Body of pancreas (tissue), 4 donors: ENCODE measurements around the gene TMEM156. TPM values are rescaled to one million over a fixed set of nuclear protein-coding genes. Genes with fewer than 3 reads are reported as not detected.
"Not testable (repeated sequence)": the region's sequence is repeated elsewhere in the genome, so short reads cannot be mapped to it uniquely, and the experiment has no call there.

Experiments used
- ATAC-seq: fragments of 150-250 bp; one replicate; pipeline ENCODE4 v1.9.1; 2016
- DNase-seq, 4 donors: peaks; one replicate each; pipeline ENCODE4 v3.0.0-alpha.2; 2019
- H3K27ac ChIP-seq, 4 donors: fragments of 200-600 bp; sonication (generic); 1 replicate in 3 of 4; 2 replicates in 1 of 4; pipeline versions ENCODE4 v1.5.1 to v1.6.1; 2016 to 2019; ENCODE audit warnings: mild to moderate bottlenecking in 1 of 4, mixed read lengths in 1 of 4, moderate library complexity in 1 of 4
- H3K27me3 ChIP-seq, 2 donors: fragments of 200-600 bp; sonication (generic); one replicate each; pipeline ENCODE4 v1.6.0; 2016; ENCODE audit warnings: mild to moderate bottlenecking in 1 of 2
- H3K36me3 ChIP-seq, 2 donors: fragments of 200-600 bp; sonication (generic); replicated peaks in 1 of 2; 2 replicates each; pipeline ENCODE4 v1.5.1; 2016; ENCODE audit warnings: low read depth in 2 of 2; ENCODE audit not compliant: insufficient read depth in 1 of 2
- H3K4me1 ChIP-seq: fragments of 200-600 bp; sonication (generic); one replicate; pipeline ENCODE4 v1.6.0; 2016
- H3K4me3 ChIP-seq, 2 donors: fragments of 200-600 bp; sonication (generic); 1 replicate in 1 of 2; 2 replicates in 1 of 2; pipeline ENCODE4 v1.5.1; 2016 to 2019
- H3K9me3 ChIP-seq, 3 donors: fragments of 200-600 bp; sonication (generic); 1 replicate in 2 of 3; 2 replicates in 1 of 3; pipeline ENCODE4 v1.5.1; 2016
- POLR2A ChIP-seq, 3 donors: fragments of 450-650 bp; IDR thresholded peaks; one replicate each; pipeline ENCODE4 v1.6.1; 2016; ENCODE audit warnings: antibody characterized with exemption in 3 of 3, mild to moderate bottlenecking in 2 of 3
- WGBS, 2 donors: methylation state at CpG; one replicate each; pipeline ENCODE4 v1.1.5; 2017; 5-methylcytosine and 5-hydroxymethylcytosine counted together
- intact Hi-C: fragments of 100-400 bp; cut with DNase I; formaldehyde crosslinking; loops from one replicate; pipeline ENCODE4 v1.15.1; 2023
- total RNA-seq, 2 donors: library from RNA; depleted of rRNA; stranded (reverse); fragments of >200 nt; gene quantifications; one replicate each; pipeline ENCODE4 v1.1.0, GENCODE V29; 2016
- TF ChIP-seq, protein P1 (sequence below), 7 experiments: fragments of 450-650 bp in 4 of 7; fragments of 200-600 bp in 3 of 7; sonication (generic) in 3 of 7; IDR thresholded peaks; one replicate each; pipeline ENCODE4 v1.5.1; 2016 to 2019; ENCODE audit warnings: antibody characterized with exemption in 7 of 7

The TMEM156 gene
- total RNA-seq, 2 donors from 2014 or later: 2.9 TPM; not detected in 1

DNA sequence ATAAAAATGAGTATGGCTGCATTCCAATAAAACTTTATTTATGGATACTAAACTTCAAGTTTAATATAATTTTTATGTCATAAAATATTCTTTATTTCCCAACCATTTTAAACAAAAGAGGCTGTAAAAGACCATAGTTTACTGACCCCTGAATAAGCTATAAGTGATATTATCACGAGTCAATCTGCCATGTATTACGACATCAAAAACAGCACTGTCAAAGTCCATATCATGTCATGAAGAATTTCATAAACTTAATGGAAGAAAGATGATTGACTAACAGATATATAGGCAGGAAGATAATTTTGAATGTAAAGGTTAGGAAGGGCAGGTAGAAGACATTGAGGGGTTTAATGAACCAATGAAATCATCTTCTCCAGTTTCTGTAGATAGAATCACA, 18.2 kb downstream of the TMEM156 start:
- TF ChIP-seq POLR2A (IDR thresholded peaks at IDR 0.05): no peak
- TF ChIP-seq, protein P1, sequence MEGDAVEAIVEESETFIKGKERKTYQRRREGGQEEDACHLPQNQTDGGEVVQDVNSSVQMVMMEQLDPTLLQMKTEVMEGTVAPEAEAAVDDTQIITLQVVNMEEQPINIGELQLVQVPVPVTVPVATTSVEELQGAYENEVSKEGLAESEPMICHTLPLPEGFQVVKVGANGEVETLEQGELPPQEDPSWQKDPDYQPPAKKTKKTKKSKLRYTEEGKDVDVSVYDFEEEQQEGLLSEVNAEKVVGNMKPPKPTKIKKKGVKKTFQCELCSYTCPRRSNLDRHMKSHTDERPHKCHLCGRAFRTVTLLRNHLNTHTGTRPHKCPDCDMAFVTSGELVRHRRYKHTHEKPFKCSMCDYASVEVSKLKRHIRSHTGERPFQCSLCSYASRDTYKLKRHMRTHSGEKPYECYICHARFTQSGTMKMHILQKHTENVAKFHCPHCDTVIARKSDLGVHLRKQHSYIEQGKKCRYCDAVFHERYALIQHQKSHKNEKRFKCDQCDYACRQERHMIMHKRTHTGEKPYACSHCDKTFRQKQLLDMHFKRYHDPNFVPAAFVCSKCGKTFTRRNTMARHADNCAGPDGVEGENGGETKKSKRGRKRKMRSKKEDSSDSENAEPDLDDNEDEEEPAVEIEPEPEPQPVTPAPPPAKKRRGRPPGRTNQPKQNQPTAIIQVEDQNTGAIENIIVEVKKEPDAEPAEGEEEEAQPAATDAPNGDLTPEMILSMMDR (IDR thresholded peaks at IDR 0.05): no peak
- intact Hi-C loops: no loop called here
- Histone ChIP-seq H3K9me3 (no peaks in the 10 kb centered on the region), H3K27ac (no peak overlapping the region), H3K4me3 (no peak overlapping the region), H3K36me3 (no peaks in the 10 kb centered on the region), H3K4me1 (no peaks in the 10 kb centered on the region), H3K27me3 (no peaks in the 10 kb centered on the region)
- ATAC-seq: no peak
- WGBS, 2 donors: 76 to 80% methylated on average over 2 of the region's 2 CpGs
- no peak for DNase-seq

DNA sequence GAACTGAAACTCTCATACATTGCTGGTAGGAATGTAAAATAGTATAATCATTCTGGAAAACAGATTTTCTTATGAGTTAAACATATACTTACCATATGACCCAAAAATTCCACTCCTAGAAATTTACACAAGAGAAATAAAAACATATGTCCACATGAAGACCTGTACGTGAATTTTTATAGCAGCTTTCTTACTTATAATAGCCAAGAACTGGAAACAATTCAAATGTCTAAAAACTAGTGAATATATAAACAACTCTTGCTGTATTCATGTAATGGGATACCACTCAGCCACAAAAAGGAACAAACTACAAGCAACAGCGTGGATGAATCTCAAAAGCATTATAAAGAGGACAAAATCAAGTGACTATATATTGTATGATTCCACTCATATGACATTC, 27.5 kb downstream of the TMEM156 start:
- H3K36me3 ChIP-seq: no peaks in the 10 kb centered on the region
- intact Hi-C loops: no loop called here
- H3K4me1 ChIP-seq: no peaks in the 10 kb centered on the region
- DNase-seq: no peak
- H3K27ac ChIP-seq: no peak overlapping the region
- H3K9me3 ChIP-seq: no peaks in the 10 kb centered on the region
- H3K27me3 ChIP-seq: no peaks in the 10 kb centered on the region
- TF ChIP-seq POLR2A (IDR thresholded peaks at IDR 0.05): no peak
- TF ChIP-seq, protein P1 (IDR thresholded peaks at IDR 0.05): no peak
- 72 to 78% methylated on average over 2 of the region's 2 CpGs for WGBS, 2 donors
- H3K4me3 ChIP-seq: no peak overlapping the region
- no peak for ATAC-seq

DNA sequence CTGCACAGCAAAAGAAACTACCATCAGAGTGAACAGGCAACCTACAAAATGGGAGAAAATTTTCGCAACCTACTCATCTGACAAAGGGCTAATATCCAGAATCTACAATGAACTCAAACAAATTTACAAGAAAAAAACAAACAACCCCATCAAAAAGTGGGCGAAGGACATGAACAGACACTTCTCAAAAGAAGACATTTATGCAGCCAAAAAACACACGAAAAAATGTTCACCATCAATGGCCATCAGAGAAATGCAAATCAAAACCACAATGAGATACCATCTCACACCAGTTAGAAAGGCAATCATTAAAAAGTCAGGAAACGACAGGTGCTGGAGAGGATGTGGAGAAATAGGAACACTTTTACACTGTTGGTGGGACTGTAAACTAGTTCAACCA, 30.2 kb downstream of the TMEM156 start:
- H3K27ac ChIP-seq, H3K27me3 ChIP-seq, ATAC-seq, H3K9me3 ChIP-seq, H3K4me3 ChIP-seq, DNase-seq, H3K36me3 ChIP-seq, intact Hi-C loops, H3K4me1 ChIP-seq: not testable (repeated sequence)
- WGBS, 2 donors: 63 to 83% methylated on average over 2 of the region's 4 CpGs

- Histone ChIP-seq H3K27ac (no peak overlapping the region), H3K36me3 (no peaks in the 10 kb centered on the region), H3K27me3 (no peaks in the 10 kb centered on the region), H3K9me3 (no peaks in the 10 kb centered on the region), H3K4me3 (no peak overlapping the region), H3K4me1 (no peaks in the 10 kb centered on the region)
- WGBS, 2 donors: 93 to 100% methylated on average over 2 of the region's 2 CpGs
- ATAC-seq (no peak), DNase-seq (no peak)
- TF ChIP-seq, protein P1 (IDR thresholded peaks at IDR 0.05): no peak
- no peak for TF ChIP-seq POLR2A (IDR thresholded peaks at IDR 0.05)
- intact Hi-C loops: no loop called here
Measured at GRCh38 chr4:38995660-38996005, 36.6 kb downstream of the TMEM156 start.

DNA sequence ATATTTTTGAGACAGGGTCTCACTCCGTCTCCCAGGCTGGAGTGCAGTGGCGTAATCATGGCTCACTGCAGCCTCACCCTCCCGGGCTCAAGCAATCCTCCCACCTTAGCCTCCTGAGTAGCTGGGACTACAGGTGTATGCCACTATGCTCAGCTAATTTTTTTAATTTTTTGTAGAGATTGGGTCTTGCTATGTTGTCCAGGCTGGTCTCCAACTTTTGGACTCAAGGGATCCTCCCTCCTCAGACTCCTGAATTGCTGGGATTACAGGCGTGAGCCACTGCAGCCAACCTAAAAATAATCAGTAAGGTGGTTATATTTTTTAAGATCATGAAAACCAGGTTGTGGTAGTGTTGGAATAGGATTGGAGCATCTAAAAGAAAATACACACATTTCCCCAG, 38.1 kb downstream of the TMEM156 start:
- H3K27ac ChIP-seq: no peak overlapping the region
- ATAC-seq (no peak), DNase-seq (no peak)
- intact Hi-C loops: no loop called here
- no peaks in the 10 kb centered on the region for H3K27me3 ChIP-seq
- no peaks in the 10 kb centered on the region for H3K9me3 ChIP-seq
- H3K4me3 ChIP-seq: no peak overlapping the region
- H3K4me1 ChIP-seq: no peaks in the 10 kb centered on the region
- WGBS, 2 donors: 88 to 97% methylated on average over 4 of the region's 4 CpGs
- H3K36me3 ChIP-seq: no peaks in the 10 kb centered on the region
- TF ChIP-seq POLR2A (IDR thresholded peaks at IDR 0.05): no peak
- TF ChIP-seq, protein P1 (IDR thresholded peaks at IDR 0.05): no peak
